GM18517 (cell line): ENCODE measurements around the gene RNF14.

ENCODE experiments used
- ATAC-seq: cut with Tn5 transposase; IDR thresholded peaks from one replicate; pipeline ENCODE4 v1.9.1; 2021; ENCODE audit warnings: mild to moderate bottlenecking, moderate library complexity; ENCODE audit not compliant: unreplicated experiment

Gene RNF14

DNA sequence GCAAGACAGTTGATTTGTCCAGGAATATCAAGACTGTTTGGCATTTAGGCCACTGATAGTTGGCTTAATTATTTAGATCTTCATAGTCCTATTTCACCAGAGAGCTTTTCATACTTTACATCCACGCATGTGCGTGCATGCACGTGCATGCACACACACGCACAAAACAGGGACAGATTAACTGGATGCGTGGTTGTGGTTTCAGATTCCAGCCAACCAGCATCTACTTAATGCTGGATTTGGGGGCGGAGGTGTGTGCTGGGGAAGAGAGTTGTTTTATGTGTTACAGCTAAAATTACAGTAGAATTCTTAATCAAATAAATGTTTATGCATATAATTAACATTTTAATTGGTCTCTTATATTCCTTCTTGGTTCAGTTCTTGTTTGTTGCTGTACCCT lies 7.3 kb downstream of the RNF14 start:
- no peak for ATAC-seq

DNA sequence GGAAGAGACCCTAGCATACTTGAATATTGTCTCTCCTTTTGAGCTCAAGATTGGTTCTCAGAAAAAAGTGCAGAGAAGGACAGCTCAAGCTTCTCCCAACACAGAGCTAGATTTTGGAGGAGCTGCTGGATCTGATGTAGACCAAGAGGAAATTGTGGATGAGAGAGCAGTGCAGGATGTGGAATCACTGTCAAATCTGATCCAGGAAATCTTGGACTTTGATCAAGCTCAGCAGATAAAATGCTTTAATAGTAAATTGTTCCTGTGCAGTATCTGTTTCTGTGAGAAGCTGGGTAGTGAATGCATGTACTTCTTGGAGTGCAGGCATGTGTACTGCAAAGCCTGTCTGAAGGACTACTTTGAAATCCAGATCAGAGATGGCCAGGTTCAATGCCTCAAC lies 9.5 kb downstream of the RNF14 start:
- no peak for ATAC-seq

DNA sequence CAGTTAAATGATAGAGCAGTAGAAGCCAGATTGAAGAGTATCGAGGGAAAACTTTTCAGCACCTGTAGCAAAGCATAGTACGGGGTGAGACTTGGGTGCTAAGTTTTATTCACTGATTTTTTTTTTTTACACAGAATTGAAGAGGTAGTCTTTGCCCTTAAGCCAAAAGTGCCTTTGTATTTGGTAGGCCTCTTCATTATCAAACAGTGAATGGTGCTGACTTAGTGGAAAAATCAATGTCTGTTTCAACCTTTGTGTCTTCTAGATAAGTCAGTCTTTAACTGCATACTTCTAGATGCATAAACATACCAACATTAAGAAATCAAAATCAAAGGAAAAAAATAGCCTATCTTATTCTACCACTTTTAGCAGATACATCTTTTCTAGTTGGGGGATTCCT lies 13.7 kb downstream of the RNF14 start:
- ATAC-seq, result no peak

DNA sequence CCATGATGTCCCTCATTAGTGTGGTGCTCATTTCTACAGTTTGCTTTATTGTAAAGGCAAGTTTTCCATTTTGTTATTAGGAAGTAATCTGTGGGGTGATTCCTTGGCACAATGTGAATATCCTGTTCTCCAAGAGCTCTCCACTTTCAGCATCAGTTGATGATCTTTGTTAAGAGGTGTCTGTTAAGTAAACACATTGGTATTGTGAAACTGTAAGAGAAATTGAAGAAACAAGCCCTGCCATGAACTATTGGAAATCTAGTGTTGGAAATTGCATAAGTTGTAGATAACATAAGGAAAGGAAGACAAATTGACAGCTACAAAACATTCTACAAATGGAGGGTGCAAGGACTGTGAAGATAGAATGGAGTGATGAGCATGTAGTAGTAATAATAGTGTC lies 17.2 kb downstream of the RNF14 start:
- no peak for ATAC-seq

DNA sequence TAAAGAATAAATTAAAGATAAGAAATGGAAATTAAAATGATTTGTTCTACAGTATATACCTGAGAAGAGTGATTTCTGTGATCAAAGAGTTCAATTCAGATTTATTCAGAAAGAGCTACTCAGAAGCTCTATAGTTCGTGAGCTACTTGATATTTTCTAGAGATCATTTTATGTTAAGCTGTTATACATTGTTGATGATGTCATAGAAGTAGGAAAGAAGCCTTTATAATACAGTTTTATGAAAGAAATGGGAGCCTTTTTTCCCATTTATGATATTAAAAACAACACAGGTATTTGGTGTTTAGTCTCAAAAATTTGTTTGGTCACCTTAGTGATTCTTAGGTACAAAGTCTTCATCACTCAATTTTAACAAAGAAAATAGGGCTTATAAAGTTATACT lies 20.8 kb downstream of the RNF14 start:
- no peak for ATAC-seq

DNA sequence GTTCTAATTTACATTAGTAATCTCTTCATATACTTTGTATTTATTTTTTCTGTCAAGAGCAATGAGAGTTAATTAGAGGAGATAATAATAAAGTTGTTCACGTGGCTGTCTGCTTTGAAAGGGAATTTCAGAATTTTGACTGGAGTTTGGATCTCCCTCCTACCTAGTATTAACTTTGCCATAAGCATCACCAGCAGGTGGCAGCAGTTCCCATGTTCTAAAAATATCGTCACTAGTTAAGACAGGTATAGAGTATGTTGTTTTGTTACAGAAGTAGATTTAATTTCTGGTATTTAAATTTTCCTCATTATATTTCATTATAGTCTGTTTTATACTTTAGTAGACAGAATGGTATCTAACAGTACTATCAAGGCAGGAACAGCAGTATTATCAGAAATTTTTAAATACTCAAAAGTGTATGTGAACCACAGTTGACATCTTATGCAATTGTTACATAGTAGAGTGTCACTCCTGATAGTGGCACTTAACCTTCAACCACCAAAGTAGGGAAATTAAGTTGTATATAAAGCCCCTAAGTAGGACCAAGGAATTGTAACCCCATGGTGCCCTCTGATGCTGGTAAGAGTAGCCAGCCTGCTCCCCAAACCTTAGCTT lies 23.6 kb downstream of the RNF14 start:
- ATAC-seq, result peak; percentile 74

DNA sequence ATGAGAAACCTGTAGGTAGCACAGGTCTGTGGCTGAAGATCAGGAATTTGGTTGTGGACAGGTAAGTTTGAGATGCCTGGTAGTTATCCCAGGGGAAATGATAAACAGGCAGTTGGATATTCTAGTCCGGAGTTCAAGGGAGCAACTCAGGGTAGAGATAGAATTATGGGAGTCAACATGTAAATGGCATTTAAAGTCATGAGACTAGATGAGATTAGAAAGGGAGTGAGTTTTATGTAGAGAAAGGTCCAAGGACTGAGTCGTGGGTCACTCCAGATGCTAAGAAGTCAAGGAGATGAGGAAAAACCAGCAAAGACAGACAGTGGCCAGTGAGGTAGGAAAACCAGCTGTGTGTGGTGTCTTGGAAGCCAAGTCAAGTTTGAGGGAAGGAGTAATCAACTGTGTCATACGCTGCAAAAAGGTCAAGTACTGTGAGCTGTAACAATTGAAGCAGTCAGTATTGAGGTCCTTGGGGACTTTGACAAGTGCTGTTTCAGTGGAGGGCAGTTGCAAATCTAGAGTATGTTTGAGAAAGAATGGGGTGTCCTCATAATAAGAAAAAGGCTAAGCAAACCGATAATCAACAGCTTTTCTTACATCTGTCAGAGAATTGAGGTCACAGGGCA lies 25.7 kb downstream of the RNF14 start:
- ATAC-seq, result no peak

DNA sequence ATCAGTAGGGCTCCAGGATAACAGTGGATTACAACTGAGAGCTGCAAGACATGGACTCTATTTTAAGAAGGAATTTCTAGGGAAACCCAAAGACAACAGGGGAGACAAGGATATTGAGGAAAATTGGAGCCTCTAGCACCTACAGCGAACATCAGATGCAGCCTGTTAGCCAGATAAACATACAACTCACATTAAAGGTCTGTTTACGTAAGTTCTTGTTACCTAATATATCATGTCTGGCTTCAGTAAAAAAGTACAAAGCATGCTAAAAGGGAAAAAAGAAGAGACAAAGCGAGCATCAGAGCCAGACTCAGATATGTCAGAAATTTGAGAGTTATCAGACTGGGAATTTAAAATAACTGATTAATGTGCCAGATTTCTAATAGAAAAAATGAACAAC lies 26.8 kb downstream of the RNF14 start:
- no peak for ATAC-seq

DNA sequence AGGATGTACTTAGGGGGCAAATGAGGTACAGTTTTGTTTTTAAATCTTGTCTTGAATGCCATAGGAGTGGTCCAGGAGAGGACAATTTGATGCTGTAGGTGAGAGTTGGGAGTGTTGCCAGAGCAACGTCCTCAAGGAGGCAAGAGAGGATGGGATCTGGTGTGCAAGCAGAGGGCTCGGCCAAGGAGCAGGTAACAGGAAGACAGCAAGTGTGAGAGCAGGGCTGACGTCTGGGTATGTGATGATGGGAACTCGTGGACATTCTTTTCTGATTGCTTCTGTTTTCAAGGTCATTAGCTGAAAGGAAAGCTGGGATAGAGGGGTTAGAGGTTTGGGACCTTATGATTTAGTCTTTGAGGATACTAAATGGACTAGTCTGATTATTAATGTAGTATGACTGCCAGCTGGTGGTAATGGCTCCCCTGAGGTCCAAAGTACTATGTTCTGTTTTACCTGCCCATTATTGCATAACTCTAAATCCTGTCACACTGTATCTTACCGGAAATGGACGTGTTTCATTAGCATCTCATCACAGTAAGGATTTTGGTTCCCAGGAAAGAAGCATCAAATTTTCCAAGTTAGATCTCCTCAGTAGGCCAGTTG lies 28.6 kb downstream of the RNF14 start:
- ATAC-seq, result no peak

DNA sequence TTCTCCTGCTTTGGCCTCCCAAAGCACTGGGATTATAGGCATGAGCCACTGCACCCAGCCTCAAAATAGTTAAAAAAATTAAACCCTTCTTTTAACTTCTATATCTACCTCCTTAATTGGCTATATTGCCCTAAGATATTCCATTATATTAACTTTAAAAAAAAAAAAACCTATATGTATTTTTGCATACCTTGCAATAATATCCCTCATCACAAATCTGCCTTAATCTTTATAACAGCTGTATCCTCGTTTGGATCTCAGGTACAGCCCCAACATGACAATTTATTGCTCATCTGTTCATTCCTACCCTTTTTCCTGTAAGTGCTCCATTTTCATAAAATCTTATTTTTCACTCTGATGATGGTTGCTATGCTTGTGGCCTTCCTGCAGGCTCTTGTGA lies 31.3 kb downstream of the RNF14 start:
- no peak for ATAC-seq

DNA sequence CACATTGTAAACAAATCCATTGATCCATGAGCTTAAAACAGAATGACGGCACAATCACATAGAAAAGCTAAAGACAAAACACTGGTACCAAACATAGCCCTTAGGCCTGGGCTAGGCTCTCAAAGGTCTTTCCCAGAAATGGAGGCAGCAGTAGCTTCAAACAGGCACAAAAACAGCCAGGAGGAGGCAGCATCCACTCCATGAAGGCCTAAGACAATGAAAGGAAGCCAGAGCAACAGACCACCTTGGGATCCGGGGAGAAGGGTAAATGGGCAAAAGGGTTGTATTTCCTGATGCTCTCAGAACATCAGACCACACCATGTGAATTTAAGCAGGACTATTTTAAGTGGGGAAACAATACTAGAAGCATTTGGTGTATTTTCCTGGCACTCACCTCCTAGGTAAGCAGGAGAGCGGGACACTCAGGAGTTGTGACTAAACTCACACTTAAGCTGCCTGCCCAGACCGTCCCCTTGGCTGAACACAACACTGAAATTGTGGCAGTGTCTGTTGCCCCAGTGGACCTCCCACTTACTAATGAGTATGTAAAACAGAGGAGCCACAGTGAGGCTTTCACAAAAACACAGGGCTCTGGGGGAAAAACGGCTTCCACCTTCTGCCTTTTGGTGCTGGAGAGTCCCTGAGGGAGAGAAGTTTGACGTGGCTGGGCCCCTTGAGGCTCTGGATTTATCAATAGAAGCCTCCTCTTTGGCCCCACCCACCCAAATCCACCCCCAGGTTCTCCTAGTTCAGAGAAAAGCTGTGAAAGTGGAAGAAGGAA lies 32.0 kb downstream of the RNF14 start:
- no peak for ATAC-seq

DNA sequence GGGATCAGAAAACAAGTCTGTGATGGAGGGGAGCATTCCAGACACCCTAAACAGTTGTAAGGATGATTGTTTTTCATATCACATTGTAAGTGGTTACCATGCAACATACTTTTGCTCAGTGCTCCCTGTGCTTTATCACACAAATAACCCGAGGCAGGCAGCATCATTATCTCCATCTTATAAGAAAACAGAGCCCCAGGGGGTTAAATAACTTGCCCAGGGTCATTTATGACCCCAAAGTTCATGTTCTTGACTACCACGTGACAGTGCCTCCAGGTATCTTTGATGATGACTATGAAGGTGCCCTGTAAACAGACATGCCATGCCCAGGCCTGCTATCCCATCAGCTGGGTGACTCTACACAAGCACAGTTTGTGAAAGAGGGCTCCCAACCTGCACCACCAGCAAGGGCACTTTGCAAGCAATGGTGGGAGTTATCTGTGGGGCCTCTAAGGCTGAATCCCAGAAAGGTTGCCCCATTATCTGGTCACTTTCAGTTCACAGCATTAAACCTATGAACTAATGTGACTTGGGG lies 34.4 kb downstream of the RNF14 start:
- no peak for ATAC-seq

DNA sequence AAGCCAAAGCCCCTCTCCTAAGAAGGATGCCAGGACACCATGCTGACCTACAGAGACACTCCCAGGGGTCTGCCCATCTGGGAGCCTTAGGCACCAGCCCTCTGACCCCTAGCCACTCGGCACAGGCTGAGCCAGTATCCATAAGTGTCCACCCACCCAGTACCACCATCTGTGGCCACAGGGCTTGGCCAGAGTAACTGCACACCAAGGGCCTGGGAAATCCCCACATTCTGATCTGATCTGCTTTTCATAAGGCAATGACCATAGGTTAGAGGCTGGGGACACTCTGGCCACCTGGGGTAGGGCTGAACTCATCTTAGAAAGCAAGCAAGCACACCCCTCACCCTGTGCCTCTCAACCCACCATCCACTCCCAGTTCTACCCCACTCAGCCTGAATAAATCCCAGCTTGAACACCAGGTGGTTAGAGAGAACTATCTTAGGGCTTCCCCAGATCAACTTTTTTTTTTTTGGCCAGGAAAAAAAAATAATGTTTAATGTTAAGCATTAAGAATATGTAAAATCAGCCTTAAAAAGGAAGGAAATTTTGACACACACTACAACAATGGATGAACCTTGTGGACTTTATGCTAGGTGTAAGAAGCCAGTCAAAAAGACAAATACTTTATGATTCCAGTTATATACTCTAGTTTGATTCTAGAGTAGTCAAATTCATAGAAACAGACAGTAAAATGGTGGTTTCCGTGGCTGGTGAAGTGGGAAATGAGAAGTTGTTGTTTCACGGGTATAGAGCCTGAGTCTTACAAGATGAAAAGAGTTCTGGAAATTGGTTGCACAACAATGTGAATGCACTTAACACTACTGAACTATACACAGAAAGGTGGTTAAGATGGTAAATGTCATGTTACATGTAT lies 37.7 kb downstream of the RNF14 start:
- no peak for ATAC-seq

DNA sequence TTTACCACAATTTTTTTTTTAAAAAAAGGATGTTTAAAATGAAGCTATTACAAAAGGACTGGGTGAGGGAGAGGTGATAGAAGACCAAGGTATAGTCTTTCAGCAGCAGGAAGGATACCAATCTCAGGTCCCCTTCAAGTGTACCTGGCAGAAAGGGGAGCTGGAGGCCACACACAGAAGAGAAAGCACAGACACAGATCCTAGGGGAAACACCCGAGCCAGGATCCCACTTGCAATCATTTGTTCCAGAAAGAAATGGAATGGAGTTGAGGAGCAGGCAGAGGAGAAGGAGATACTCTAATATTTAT lies 38.3 kb downstream of the RNF14 start:
- ATAC-seq, result no peak

DNA sequence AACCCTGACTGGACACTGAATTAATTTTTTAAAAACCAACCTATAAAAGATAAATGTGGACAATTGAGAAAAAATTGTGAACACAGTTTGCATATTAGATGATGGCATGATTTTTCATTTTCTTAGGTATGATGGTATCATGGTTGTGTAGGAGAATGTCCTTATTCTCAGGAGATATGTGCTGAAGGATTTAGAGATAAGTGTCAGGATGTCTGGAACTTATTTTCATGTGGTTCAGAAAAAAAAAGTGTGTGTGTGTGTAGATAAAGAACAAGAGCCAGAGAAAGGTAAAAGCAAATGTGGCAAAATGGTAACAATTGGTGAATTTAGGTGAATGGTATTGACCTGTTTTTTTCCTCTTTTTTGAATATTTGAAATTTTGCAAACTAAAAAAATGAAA lies 39.9 kb downstream of the RNF14 start:
- ATAC-seq, result no peak

DNA sequence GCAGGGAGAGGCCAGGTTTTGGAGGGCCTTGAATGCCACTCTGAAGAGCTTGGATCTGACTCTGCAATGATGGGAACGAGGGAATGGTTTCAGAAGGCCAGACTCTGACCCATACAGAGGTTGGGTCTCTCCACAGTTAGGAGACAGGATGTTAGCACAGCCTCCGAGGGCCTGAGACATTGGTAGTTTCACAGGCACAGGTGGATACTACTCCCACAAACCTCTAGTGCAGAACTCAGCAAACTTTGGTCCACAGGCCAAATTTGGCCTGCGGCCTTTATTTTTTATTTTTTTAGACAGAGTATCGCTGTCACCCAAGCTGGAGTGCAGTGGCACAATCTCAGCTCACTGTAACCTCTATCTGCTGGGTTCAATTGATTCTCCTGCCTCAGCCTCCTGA lies 41.0 kb downstream of the RNF14 start:
- ATAC-seq, result no peak

DNA sequence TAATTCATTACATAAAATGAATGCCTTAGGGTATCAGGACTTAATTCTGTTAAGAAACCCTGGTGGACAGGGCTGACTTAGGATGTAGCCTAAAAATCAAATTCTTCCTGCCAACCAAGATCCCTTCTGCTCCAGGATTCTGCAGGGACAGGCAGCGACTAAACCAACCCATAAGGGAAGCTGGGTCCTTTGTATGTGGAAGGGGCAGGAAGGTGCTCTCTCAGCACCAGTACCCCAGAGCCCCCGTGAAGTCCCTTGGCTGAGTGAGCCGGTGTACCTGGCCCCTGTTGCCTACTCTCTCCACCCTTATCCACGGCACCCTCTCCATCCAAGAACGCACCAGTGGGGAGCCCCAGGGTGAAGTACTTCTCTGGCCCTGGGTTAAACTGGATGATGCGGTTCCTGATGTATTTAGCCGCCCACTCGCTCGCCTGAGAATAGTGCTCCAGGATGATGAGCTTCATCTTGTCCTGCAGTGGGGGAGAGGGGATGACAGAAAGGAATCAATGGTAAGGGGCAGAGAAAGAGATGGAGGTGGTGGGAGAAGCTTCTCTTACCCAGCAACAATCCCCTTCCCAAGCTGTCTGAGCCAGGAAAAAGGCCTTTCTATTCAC lies 42.8 kb downstream of the RNF14 start:
- no peak for ATAC-seq

DNA sequence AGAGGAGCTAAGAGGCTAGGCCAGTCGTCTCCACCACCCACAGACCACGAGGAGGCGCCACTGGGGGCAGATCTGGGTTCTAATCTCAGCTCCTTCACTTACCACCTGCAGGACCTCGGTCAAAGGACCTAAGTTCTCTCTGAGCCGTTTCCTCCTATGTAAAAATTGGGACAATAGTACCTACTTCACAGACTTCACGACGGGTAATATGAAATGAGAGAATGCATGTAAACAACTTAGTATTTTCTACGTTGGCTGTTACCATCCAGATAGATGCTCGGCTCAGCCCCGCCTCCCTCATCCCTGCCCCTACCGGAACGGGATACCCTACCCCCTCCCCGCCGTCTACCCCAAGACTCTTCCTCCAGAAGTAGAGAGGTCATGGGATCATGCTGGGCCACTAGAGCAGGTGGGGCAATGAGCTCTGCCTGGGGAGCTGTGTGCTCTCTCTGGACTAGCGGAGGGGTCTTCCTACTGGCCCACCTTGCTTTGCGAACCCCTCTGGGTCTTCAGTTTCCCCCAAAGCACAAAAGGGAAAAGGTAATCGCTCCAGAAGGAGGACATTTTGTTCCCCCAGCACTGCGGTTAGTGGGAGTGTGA lies 43.4 kb downstream of the RNF14 start:
- ATAC-seq, result no peak

DNA sequence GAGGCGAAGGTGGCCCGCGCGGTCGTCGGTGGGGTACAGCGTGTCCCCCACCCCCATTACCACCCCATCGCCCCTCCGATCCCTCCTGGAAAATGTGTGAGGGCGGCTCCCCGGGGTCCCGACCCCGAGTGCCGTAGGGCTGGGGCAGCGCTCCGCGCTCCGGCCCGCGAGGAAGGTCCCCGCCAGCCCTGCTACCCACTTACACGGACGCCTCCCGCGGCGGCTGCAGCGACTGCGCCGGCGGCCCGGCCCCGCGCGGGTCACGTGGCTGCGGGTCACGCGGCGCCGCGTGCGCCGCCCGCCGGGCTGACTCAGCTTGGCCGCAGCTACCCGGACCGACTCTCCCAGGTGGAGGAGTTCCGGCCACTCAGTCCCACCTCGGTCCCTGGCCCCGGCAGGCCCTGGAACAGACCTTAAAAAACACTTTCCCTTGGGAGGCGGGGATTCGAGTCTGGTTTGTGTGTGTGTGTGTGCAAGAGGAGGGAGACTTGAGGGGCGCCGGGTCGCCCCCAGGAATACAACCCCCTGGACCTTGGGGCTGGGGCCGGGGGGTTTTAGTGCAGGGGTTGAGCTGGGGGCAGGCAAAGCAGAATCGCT lies 44.0 kb downstream of the RNF14 start, which contains the start of gene GNPDA1:
GNPDA1 (minus strand) TSS at position 236 of the 597 bp plus-strand sequence. CDS start 992 bp downstream, outside the sequence.
- peak; percentile 37 for ATAC-seq
